Measurements from ENCODE around the gene DNTT.
"Not testable (repeated sequence)": the region's sequence is repeated elsewhere in the genome, so short reads cannot be mapped to it uniquely, and the experiment has no call there.

The DNTT gene

GRCh38 chr10:96276831-96277230, 27.4 kb upstream of the DNTT start:
- no peak for DNase-seq

- DNase-seq = no peak
These were observed 25.0 kb upstream of the DNTT start for GRCh38 chr10:96279191-96279641.

DNA sequence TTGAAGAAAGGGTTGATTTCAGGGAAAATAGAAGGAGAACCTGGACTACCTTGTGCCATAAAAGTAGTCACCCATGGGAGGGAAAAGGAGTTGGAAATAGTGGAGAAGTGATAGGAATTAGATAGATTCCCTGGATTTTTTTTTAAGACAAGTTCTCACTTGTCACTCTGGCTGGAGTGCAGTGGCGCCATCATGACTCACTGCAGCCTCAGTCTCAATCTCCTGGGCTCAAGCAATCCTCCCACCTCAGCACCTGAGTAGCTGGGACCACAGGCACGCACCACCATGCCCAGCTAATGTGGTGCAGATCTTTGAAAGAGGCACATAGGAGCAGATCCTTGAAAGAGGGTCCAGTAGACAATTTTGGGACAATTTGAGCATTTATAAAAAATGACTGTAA, 23.4 kb upstream of the DNTT start:
- no peak for DNase-seq

GRCh38 chr10:96281444-96282029, 22.7 kb upstream of the DNTT start:
- no peak for DNase-seq

DNA sequence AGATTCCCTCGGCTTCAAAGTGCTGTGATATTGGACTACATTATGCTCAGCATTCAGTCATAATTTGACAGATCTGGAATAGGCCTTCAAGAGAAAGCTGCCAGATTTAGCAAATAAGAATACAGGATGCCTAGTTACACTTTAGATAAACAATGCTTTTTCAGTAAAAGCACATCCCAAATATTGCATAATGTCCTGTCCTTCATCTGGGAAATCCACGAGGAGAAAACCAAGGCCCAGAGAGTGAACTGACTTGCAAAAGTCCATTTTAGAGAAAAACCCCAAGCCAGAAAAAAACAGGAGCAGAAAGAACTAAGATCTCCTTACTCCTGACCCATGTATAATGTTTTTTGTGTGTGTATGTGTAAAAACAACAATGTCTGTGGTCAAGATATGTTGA, 20.9 kb upstream of the DNTT start:
- no peak for DNase-seq

- DNase-seq = no peak
These were observed 20.5 kb upstream of the DNTT start for GRCh38 chr10:96283756-96284155.

DNA sequence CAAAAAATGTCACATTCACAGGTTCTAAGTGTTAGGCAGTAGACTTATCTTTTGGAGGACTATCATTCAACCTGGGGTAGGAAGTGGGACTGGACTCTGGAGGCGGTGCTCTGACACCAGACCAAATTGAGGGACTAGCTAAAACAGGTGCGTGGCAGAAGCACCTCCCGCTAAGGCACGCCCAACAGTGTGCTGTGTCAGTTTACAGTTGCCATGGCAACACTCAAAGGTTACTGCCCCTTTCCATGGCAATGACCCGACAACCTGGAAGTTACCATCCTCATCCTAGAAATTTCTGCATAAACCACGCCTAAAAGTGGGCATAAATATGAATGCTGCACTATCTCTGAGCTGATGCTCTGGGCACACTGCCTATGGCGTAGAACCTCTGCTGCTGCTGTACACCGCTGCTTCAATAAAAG, 18.9 kb upstream of the DNTT start:
- DNase-seq = no peak

DNA sequence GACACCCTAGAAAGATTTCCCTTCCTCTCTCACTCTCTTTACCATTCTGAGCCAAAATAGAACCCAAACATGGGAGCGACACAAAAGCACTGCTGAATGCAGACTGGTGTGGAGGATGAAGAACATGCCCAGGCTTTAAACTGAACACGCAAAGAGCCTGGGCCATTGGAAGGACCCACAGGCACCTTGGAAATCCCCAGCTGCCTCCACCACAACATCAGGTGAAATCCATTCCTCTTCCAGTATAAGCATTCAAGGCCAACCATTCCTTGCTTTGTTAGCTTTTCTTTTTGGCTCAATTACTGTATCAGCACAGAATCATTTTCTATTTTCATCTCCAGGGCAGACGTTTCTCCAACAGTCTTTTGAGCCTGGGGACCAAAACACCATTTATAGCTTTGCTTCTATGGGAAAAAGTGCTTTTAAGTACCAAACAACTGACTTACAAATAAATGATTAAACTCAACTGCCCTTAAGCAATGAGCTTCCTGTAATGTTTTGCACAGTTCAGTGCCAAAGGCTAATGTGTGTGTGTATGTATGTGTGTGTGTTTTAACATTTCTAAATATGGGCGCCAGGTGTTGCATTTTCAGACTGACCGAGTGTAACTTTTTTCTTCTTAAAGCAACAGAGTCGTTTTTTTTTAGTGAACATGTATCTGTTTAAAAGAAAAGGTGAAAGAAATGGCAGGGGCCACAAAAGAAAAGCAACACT, 16.7 kb upstream of the DNTT start:
- no peak for DNase-seq

GRCh38 chr10:96288151-96288621, 16.0 kb upstream of the DNTT start:
- DNase-seq = no peak

DNA sequence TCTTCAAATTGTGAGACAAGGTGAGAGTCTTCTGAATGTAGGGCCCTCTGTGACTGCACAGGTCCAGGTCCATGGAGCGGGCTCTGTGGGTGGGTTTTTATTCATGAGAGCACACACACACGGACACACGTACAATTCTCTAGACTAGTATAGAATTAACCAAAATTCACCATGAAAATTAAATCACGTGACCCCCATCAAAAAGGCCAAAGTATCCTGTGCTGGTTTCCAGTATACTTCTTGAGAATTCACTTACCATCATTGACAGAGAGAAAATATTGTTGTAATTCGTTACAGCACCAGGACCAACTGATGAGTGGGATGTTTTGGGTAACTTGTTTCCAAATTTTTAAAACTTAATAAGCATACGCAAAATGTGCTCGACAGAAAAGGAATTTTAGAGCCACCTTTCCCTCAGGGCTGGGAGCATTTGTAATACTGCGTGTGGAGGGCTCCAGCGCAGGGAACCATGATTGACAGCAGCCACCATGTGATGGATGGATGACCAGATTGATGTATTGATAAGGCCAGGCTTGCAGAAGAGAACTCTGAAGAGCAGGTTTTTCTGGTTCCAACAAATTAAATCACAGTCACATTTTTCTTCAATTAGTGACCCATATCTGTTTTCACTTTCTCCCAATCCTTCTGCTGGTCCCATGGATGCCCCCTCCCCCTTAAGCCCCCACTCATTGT, 14.9 kb upstream of the DNTT start:
- no peak for DNase-seq

DNA sequence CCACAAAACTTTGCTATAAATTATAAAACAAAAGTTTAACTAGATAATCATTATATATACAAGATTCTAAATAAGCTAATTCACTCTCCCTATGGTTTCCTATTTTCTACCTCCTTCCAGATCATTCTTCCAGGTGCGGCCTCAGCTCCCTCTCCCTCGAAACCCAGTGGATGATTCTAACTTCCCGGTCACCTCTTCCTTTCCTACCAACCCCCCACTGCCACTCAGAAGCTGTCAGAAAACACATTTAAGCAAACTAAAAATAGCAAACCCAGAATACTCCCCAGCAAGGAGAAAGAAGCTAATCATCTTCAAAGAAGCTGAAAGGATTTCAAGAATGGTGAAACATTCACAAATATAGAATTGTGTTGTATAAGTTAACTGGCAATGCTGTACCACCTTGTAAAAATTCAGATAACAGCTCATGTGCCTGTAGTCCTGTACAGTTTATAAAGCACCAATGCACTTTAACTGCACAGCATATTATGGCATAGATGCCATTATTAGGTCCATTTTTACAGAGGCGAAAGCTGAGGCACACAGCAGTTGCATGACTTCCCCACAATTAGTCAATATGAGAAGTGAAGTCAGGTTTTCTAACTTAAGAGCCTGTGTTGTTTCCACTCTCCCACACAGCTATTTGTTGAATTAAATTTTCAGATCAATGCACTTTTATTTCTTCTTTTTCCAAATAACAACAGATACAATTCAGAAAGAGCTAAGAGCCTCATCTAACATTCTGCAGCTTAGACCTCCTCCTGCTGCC, 13.7 kb upstream of the DNTT start:
- DNase-seq = no peak

DNA sequence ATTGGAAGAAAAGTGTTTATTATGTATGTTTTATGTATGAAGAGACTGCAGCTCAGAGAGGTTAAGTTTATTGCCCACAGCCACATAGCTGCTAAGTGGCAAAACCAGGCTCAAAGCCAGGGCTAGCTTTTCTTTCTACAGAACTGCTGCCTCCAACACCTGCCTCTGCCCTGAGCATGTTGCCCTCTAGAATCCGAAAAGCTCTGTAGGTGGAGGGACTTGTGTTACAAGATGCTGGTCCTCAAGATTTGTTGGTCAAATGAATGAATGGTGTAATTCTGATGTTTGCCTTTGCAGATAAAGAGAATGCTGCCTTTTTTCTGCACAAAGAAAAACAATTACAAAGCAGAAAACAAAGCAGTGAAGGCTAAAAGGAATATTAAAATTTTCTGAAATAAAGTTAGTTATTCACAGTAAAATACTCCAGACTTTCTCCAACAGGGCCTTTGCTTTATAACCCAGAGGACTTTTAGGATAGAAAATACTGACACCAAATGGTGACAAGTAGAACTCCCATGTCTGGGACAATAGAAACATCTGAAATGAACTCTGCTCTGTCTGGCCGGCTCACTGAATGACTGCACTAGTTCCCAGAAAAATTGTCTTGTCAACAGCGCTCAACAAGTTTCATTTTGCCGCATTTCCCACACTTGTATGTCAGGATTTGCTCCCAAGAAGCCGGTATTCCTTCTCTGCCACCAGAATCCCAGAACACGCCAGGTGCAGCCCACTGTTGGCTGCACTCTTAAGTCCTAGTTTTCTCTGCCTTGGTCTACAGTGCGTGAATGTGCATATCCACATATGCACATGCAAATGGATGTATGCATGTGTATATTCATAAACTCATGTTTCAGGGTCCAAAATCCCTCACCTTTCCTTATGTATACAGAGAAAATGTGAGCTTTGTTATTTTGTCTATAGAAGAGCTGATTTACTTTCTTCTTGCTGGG, 11.0 kb upstream of the DNTT start:
- no peak for DNase-seq

DNA sequence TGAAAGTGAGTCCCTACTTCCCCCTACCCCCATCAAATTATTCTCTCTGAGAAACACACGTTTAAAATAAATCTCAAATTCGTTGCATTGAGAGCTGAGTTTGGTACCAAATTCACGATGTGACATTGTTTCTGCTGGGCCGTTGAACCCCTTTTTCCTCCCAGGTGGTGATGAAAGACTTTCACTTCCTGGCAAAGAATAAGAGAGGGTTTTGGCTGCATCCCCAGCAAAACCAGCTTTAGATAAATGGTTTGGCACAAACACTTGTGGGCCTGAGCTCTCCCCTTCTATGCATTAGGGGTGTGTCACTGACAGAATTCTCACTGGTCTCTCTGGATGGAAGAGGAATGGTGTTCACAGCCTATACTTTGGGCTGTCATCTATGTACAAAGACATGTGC, 8.8 kb upstream of the DNTT start:
- DNase-seq = no peak

GRCh38 chr10:96297486-96297885, 6.7 kb upstream of the DNTT start:
- DNase-seq = no peak

- no peak for DNase-seq
These were observed 5.9 kb upstream of the DNTT start for GRCh38 chr10:96298362-96298761.

DNA sequence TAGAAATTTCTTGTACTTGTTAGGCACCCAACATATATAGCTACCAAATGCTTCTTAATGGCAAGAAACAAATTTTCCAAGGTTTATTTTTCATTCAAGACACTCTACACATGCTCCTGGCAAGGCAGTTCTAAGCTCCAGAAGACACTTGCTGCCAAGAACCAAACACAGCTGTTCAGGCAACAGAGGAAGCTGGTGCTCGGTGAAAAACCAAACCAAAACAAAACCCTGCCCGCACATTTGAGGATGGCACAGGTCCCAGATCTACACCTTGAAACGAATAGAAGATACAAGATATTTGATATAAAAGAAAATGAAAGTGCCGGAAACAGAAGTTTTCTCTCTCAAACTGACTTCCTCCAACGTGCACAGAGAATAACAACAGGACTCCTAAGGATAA, 4.9 kb upstream of the DNTT start:
- DNase-seq = no peak

- no peak for DNase-seq
These were observed 2.6 kb upstream of the DNTT start for GRCh38 chr10:96301616-96302015.

GRCh38 chr10:96305019-96305418, 785 bp downstream of the DNTT start:
- no peak for DNase-seq

DNA sequence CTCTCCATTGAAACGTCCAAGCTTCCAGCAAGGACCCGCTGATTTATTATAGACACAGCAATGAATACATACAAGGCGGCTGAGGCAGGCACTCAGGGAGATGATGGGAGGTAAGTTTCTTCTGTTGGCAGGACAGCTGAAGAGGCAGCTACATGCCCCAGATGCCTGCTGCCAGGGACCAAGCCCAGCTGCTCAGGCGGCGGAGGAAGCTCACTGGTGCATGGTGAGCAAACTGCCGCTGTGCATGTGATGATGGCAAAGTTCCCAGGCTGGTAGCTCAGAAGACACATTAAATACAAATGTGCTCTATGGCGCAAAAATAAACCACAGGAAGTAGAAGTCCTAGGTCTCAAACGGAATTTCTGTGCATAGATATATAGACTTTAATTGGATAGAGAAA, 2.3 kb downstream of the DNTT start:
- no peak for DNase-seq

DNA sequence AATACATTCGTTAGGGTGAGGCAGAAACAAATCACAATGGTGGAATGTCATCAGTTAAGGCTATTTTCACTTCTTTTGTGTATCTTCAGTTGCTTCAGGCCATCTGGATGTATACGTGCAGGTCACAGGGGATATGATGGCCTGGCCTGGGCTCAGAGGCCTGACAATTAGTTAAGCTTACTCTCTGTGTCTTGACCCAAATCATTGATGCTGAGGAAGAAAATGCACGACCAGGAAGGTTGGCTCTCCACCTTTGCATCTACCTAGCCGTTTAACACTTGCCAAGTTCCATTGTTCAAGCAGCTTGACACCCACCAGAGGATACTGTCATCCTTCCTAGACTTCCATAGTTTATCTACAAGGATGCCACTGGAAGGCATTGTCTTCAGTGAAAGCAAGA, 4.6 kb downstream of the DNTT start:
- not testable (repeated sequence) for DNase-seq

GRCh38 chr10:96309628-96310320, 5.5 kb downstream of the DNTT start:
- DNase-seq = no peak

GRCh38 chr10:96310321-96310669, 6.1 kb downstream of the DNTT start:
- DNase-seq = no peak

All from cerebellar nuclear complex (tissue), 1 donor.